ENCODE data around the gene RBMS3. TPM values are rescaled to one million over a fixed set of nuclear protein-coding genes. Genes with fewer than 3 reads are reported as not detected.

Gene RBMS3
- total and polyA plus RNA-seq, 12 donors: 8.7 to 90.1 (median 51.2) TPM

DNA sequence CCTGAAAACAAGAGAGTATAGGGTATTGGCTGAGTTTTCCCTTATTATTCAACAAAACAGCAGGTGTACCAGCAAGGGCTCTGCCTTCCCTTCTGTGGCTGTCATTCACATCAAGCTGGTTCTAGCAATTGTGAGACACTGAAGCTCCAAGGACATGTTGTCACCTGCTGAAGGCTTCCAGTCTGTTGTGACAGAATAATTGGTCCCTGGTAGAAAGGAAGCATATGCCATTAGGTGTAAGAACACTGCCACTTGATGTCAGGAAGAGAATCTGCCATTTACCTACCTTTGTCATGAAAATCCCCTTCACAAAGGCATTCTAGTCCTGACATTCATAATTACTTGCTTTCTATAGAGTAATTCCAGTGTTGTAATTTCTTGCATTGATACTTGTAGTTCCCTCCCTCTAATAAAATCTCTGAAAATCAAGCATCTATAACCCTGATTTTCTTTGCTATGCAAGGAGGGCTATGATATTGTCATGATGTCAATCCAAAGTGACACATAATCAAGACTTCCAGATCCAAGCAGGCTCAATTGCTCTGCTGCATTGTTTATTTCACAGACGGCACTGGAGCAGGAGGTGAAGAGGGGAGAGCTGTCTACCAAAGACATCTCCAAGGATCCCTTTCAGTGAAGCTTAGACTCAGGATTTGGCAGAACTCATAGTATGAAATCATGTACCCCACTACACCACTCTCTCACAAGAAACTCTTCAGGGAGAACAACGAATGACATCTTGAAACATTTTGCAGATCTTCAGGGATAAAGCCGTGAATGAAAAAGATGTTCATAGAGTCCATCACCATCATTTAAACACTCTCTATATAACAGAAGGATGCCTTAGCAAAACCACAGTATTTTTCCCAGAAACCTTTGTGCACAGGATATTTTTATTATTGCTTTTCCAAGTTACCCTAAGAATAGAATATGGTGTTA, 425.3 kb downstream of the RBMS3 start:
- no peak for DNase-seq
- intact Hi-C loops (cut with DNase I): no loop called here
- no peak for TF ChIP-seq POLR2A (IDR thresholded peaks at IDR 0.05)
- TF ChIP-seq, protein P1, sequence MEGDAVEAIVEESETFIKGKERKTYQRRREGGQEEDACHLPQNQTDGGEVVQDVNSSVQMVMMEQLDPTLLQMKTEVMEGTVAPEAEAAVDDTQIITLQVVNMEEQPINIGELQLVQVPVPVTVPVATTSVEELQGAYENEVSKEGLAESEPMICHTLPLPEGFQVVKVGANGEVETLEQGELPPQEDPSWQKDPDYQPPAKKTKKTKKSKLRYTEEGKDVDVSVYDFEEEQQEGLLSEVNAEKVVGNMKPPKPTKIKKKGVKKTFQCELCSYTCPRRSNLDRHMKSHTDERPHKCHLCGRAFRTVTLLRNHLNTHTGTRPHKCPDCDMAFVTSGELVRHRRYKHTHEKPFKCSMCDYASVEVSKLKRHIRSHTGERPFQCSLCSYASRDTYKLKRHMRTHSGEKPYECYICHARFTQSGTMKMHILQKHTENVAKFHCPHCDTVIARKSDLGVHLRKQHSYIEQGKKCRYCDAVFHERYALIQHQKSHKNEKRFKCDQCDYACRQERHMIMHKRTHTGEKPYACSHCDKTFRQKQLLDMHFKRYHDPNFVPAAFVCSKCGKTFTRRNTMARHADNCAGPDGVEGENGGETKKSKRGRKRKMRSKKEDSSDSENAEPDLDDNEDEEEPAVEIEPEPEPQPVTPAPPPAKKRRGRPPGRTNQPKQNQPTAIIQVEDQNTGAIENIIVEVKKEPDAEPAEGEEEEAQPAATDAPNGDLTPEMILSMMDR (IDR thresholded peaks at IDR 0.05): no peak
- no peaks in the 10 kb centered on the region for H3K9me3 ChIP-seq (replicated peaks in 1 of 3)
- no peak overlapping the region for H3K27ac ChIP-seq
- peaks cover 4 to 24% of the 10 kb centered on the region in 2 donors for H3K4me1 ChIP-seq (replicated peaks in 1 of 2)
- no peak overlapping the region for H3K4me3 ChIP-seq
- no peaks in the 10 kb centered on the region for H3K27me3 ChIP-seq
- H3K36me3 ChIP-seq (replicated peaks in 1 of 2): no peaks in the 10 kb centered on the region
- 75 to 98% (median 87%) methylated on average over 3 of the region's 3 CpGs for WGBS, 4 donors

DNA sequence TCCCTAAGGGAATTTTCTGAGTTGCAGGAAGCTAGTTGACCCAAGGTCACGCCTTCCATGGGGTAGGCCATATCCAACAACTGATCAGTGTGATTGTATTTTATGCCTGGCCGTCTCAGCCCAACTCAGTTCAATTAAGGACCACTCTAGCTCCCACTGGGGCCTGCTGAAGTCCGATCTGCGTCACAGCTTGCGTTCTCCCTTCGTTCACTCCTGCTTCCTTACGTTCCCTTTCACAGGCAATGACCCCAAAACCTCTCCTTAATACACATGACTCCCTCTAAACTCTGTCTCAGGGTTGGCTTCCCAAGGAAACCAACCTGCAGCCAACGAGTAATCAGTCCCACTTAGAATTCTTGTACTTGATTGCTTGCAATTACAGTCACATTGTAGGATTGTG, 428.0 kb downstream of the RBMS3 start:
- TF ChIP-seq, protein P1 (IDR thresholded peaks at IDR 0.05): no peak
- TF ChIP-seq POLR2A (IDR thresholded peaks at IDR 0.05): no peak
- Histone ChIP-seq H3K4me1 (replicated peaks in 1 of 2) (peaks cover 4 to 35% of the 10 kb centered on the region in 2 donors), H3K4me3 (no peak overlapping the region), H3K27me3 (no peaks in the 10 kb centered on the region), H3K9me3 (replicated peaks in 1 of 3) (no peaks in the 10 kb centered on the region), H3K36me3 (replicated peaks in 1 of 2) (no peaks in the 10 kb centered on the region), H3K27ac (peak overlapping the region in 2 of 5 donors; percentile 22 to 42)
- intact Hi-C loops (cut with DNase I): no loop called here
- WGBS, 4 donors: 90 to 93% (median 92%) methylated on average over 8 of the region's 8 CpGs
- no peak for DNase-seq

DNA sequence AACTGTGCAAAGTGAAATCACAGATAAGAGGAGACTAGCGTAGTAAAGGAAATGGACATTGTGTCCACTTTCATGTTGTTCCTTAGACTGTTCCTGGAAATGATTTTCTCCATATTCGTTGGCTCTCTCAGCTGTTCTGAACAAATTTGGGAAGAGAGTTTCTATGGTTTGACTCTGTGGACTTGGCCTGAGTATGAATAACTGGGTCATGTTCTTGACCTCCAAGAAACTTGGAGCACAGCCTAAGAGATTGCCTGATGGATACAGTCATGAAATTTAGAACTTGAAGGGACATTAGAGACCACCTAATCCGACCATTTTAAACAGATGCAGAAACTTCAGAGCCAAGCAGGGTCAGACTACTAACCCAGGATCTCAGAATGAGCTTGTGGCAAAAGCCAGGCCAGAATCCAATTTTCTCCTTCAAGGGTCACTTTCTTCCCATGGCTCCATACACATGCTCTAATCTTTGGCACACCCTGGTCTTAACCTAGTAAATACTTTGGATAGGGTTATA, 430.4 kb downstream of the RBMS3 start:
- peak overlapping the region in 2 of 5 donors; percentile 51 to 59 for H3K27ac ChIP-seq
- peak in 4 of 7 donors; percentile 13 to 32 (median 24) for DNase-seq
- intact Hi-C loops (cut with DNase I): no loop called here
- no peaks in the 10 kb centered on the region for H3K36me3 ChIP-seq (replicated peaks in 1 of 2)
- H3K27me3 ChIP-seq: no peaks in the 10 kb centered on the region
- 40 to 47% (median 43%) methylated on average over 3 of the region's 3 CpGs for WGBS, 4 donors
- H3K4me3 ChIP-seq: no peak overlapping the region
- no peaks in the 10 kb centered on the region for H3K9me3 ChIP-seq (replicated peaks in 1 of 3)
- no peak for TF ChIP-seq POLR2A (IDR thresholded peaks at IDR 0.05)
- TF ChIP-seq, protein P1 (IDR thresholded peaks at IDR 0.05): no peak
- peaks cover 4 to 35% of the 10 kb centered on the region in 2 donors for H3K4me1 ChIP-seq (replicated peaks in 1 of 2)

DNA sequence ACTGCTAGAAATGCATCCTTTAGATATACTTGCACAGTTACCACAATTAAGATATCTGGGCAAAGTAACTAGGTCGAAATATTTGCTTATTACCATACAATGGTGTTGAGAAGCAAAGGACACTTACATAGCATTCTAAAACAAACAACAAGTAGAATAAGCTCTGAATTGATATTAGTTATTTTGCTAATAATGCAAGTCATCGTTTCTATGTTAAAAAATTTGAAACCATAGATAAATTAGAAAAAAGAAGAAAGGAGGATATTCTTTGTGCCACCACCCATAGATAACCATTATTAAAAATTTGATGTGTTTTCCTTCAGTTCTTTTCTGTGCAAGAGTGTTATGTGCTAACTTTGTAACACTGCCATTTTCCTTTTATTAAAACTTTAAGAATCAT, 435.3 kb downstream of the RBMS3 start:
- H3K4me1 ChIP-seq (replicated peaks in 1 of 2): peaks cover 0 to 11% of the 10 kb centered on the region in 2 donors
- intact Hi-C loops (cut with DNase I): no loop called here

More for the DNA sequence above, 435.3 kb downstream of the RBMS3 start:
- H3K4me3 ChIP-seq: no peak overlapping the region
- H3K36me3 ChIP-seq (replicated peaks in 1 of 2): no peaks in the 10 kb centered on the region
- no peaks in the 10 kb centered on the region for H3K9me3 ChIP-seq (replicated peaks in 1 of 3)
- no peak for DNase-seq
- no peak overlapping the region for H3K27ac ChIP-seq
- 88 to 92% (median 91%) methylated on average over 2 of the region's 2 CpGs for WGBS, 4 donors
- no peaks in the 10 kb centered on the region for H3K27me3 ChIP-seq
- TF ChIP-seq, protein P1 (IDR thresholded peaks at IDR 0.05): no peak
